Measurements from ENCODE around the gene RPAP3. TPM values are rescaled to one million over a fixed set of nuclear protein-coding genes. Genes with fewer than 3 reads are reported as not detected.

RPAP3 gene
- 10.7 and 15.3 TPM in 2 replicates for total RNA-seq

GRCh38 chr12:47705566-47706425, at the start of gene RPAP3:
TSS of gene RPAP3 (minus strand) at chr12:47706030. CDS start at chr12:47702840, 3,190 bp downstream.

GRCh38 chr12:47725091-47725772, 19.4 kb upstream of the RPAP3 start, which contains the start of gene ENDOU:
TSS of gene ENDOU (minus strand) at chr12:47725490. CDS start at chr12:47725413, 77 bp downstream.

Other genes with a start within 250 kb of the RPAP3 start
- not detected in 2 replicates for gene ENDOU, start 19.5 kb upstream of the RPAP3 start, total RNA-seq
- 0.67 and 0.74 TPM in 2 replicates for gene RAPGEF3, start 52.9 kb upstream of the RPAP3 start, total RNA-seq
- 4.9 and 5.5 TPM in 2 replicates for gene SLC48A1, start 67.2 kb upstream of the RPAP3 start, total RNA-seq
- gene HDAC7, start 113.9 kb upstream of the RPAP3 start, total RNA-seq: 48.6 and 55.8 TPM in 2 replicates
- gene VDR, start 199.0 kb upstream of the RPAP3 start, total RNA-seq: 2.2 and 3.5 TPM in 2 replicates